Karpas-422 (cell line): ENCODE results near the gene PTCRA. TPM values are rescaled to one million over a fixed set of nuclear protein-coding genes. Genes with fewer than 3 reads are reported as not detected.

Source experiments
- DNase-seq: peaks from one replicate; pipeline ENCODE4 v3.0.0-alpha.2; 2015
- H2AFZ ChIP-seq: fragments of 200-600 bp; sonication (generic); 2 replicates; pipeline ENCODE4 v1.6.1; 2014; ENCODE audit warnings: antibody characterized with exemption, low read length, mixed read lengths
- H3K27ac ChIP-seq: fragments of 200-600 bp; sonication (generic); 2 replicates; pipeline ENCODE4 v1.5.1; 2014; ENCODE audit warnings: mild to moderate bottlenecking, low read length, moderate library complexity
- H3K27me3 ChIP-seq: fragments of 200-600 bp; sonication (generic); 2 replicates; pipeline ENCODE4 v1.6.1; 2014; ENCODE audit warnings: low read length, mixed read lengths
- H3K36me3 ChIP-seq: fragments of 200-600 bp; sonication (generic); 2 replicates; pipeline ENCODE4 v1.6.1; 2014; ENCODE audit warnings: low read length, mixed read lengths; ENCODE audit not compliant: insufficient read depth
- H3K4me1 ChIP-seq: fragments of 200-600 bp; sonication (generic); 2 replicates; pipeline ENCODE4 v1.6.1; 2014; ENCODE audit warnings: mild to moderate bottlenecking, low read length, mixed read lengths
- H3K4me2 ChIP-seq: fragments of 200-600 bp; sonication (generic); 2 replicates; pipeline ENCODE4 v1.6.1; 2014; ENCODE audit warnings: low read length, low read depth, mild to moderate bottlenecking; ENCODE audit not compliant: poor library complexity, severe bottlenecking
- H3K4me3 ChIP-seq: fragments of 200-600 bp; sonication (generic); 2 replicates; pipeline ENCODE4 v1.5.1; 2014; ENCODE audit warnings: mild to moderate bottlenecking, antibody characterized with exemption, low read length, mixed read lengths
- H3K79me2 ChIP-seq: fragments of 200-600 bp; sonication (generic); 2 replicates; pipeline ENCODE4 v1.6.1; 2014; ENCODE audit warnings: mild to moderate bottlenecking, low read length, mixed read lengths
- H3K9ac ChIP-seq: fragments of 200-600 bp; sonication (generic); 2 replicates; pipeline ENCODE4 v1.6.0; 2014; ENCODE audit warnings: low read length
- H3K9me2 ChIP-seq: fragments of 200-600 bp; sonication (generic), shearing (Covaris generic); replicated peaks from 2 replicates; pipeline ENCODE4 v1.6.0; 2014; ENCODE audit warnings: mild to moderate bottlenecking, low read length, moderate library complexity; ENCODE audit not compliant: insufficient read depth
- H3K9me3 ChIP-seq: fragments of 300-700, 200-600 bp; sonication (generic); 2 replicates; pipeline ENCODE4 v1.6.1; 2014; ENCODE audit warnings: low read length, mixed read lengths
- H4K20me1 ChIP-seq: fragments of 200-600 bp; sonication (generic); 2 replicates; pipeline ENCODE4 v1.6.1; 2014; ENCODE audit warnings: mild to moderate bottlenecking, antibody characterized with exemption, low read length, low read depth; ENCODE audit not compliant: insufficient read depth
- total RNA-seq: library from RNA; depleted of rRNA; stranded (reverse); fragments of >200 nt; shearing (Covaris generic); gene quantifications from 2 replicates; pipeline ENCODE4 v1.2.3, GENCODE V29; 2014; ENCODE audit warnings: low replicate concordance

PTCRA gene
- total RNA-seq, 1 experiment from 2014 or later, result not detected

DNA sequence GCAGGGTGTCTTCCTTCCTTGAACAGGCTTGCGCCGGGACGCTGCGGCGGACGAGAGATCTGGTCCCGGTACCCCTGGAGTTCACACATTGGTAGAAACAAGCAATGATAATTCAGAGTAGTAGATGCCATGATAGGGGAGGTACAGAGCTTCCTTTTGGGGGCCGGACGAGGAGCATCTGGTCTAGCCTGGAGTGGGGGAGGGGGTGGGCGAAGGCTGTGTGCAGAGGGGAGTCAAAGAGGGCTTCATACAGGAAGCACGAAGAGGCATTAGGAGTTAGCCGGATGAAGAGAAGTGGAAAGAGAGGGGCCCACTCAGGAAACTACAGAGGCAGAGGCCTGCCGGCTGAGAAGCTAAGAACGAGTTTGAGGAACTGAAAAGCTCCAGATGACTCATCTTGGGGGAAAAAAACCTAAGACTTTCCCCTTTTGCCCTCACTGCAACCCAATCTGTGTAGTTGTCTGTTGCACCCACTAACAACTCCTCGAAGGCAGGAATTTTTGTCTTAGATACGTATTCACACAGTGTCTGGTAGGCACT, 14.0 kb downstream of the PTCRA start:
- H3K9ac ChIP-seq, result peak overlapping the region; percentile 87
- no peak overlapping the region for H2AFZ ChIP-seq
- 0 out of 2 replicates have a peak, but pooled peaks cover 2% of the 10 kb centered on the region for H3K9me2 ChIP-seq
- H3K4me1 ChIP-seq, result peaks cover 39% of the 10 kb centered on the region
- peak overlapping the region; percentile 94 for H3K27ac ChIP-seq
- DNase-seq, result peak; percentile 94
- no peaks in the 10 kb centered on the region for H3K27me3 ChIP-seq
- H3K79me2 ChIP-seq, result peaks cover 45% of the 10 kb centered on the region
- peak overlapping the region; percentile 96 for H3K4me2 ChIP-seq
- H4K20me1 ChIP-seq, result no peaks in the 10 kb centered on the region; the same call in 1 of the 2 replicates
- H3K9me3 ChIP-seq, result no peaks in the 10 kb centered on the region
- peaks cover 21% of the 10 kb centered on the region; the same call in 1 of the 2 replicates for H3K36me3 ChIP-seq
- peak overlapping the region; percentile 90 for H3K4me3 ChIP-seq

GRCh38 chr6:42932412-42932811, 16.6 kb downstream of the PTCRA start:
- Histone ChIP-seq H3K4me3 (no peak overlapping the region), H2AFZ (no peak overlapping the region), H3K36me3 (peaks cover 32% of the 10 kb centered on the region; the same call in 1 of the 2 replicates), H3K9ac (0 out of 2 replicates have a peak overlapping the region, but pooled peaks have one; percentile 1), H3K27ac (no peak overlapping the region), H3K27me3 (no peaks in the 10 kb centered on the region), H4K20me1 (no peaks in the 10 kb centered on the region; the same call in 1 of the 2 replicates), H3K4me1 (peaks cover 28% of the 10 kb centered on the region), H3K9me3 (no peaks in the 10 kb centered on the region), H3K79me2 (peaks cover 59% of the 10 kb centered on the region), H3K9me2 (no peaks in the 10 kb centered on the region), H3K4me2 (peak overlapping the region; percentile 43)
- no peak for DNase-seq

DNA sequence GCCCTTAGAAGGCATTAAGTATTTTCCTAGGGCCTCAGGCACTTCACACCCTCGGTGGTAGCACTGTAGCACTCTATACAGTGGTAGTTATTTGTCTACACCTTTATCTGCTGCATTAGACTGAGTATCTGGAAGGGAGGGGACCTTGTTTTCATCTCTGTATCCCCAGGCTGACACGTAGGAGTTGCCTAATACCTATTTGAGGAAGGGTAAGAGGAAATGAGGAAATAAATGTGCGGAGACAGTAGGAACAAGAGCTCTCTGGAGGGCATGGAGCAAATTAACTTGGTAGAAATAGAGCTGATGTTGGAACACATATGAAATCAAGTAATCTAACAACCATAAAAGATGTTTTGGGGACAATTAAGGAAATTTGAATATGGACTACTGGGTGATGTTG, 17.4 kb downstream of the PTCRA start:
- Histone ChIP-seq H3K9me3 (no peaks in the 10 kb centered on the region), H3K27me3 (no peaks in the 10 kb centered on the region), H2AFZ (no peak overlapping the region), H3K27ac (no peak overlapping the region), H3K4me2 (no peak overlapping the region), H3K36me3 (peaks cover 35% of the 10 kb centered on the region), H3K4me3 (no peak overlapping the region), H3K9ac (no peak overlapping the region), H3K79me2 (peaks cover 64% of the 10 kb centered on the region), H3K4me1 (peaks cover 32% of the 10 kb centered on the region), H4K20me1 (no peaks in the 10 kb centered on the region; the same call in 1 of the 2 replicates), H3K9me2 (no peaks in the 10 kb centered on the region)
- DNase-seq, result no peak

GRCh38 chr6:42935322-42935721, 19.5 kb downstream of the PTCRA start:
- DNase-seq, result no peak
- Histone ChIP-seq H3K27me3 (no peaks in the 10 kb centered on the region), H3K4me3 (no peak overlapping the region), H3K9me2 (no peaks in the 10 kb centered on the region), H3K9me3 (no peaks in the 10 kb centered on the region), H3K4me2 (no peak overlapping the region), H4K20me1 (no peaks in the 10 kb centered on the region; the same call in 1 of the 2 replicates), H3K79me2 (peaks cover 61% of the 10 kb centered on the region), H2AFZ (no peak overlapping the region), H3K4me1 (peaks cover 27% of the 10 kb centered on the region), H3K9ac (no peak overlapping the region), H3K36me3 (peaks cover 39% of the 10 kb centered on the region), H3K27ac (no peak overlapping the region)

GRCh38 chr6:42936398-42936797, 20.5 kb downstream of the PTCRA start:
- Histone ChIP-seq H3K9me2 (no peaks in the 10 kb centered on the region), H3K27me3 (no peaks in the 10 kb centered on the region), H3K9ac (no peak overlapping the region), H3K36me3 (peaks cover 45% of the 10 kb centered on the region), H3K9me3 (no peaks in the 10 kb centered on the region), H3K27ac (no peak overlapping the region), H4K20me1 (no peaks in the 10 kb centered on the region; the same call in 1 of the 2 replicates), H3K4me1 (peaks cover 18% of the 10 kb centered on the region), H2AFZ (no peak overlapping the region), H3K4me2 (no peak overlapping the region), H3K4me3 (no peak overlapping the region), H3K79me2 (peaks cover 50% of the 10 kb centered on the region)
- no peak for DNase-seq

DNA sequence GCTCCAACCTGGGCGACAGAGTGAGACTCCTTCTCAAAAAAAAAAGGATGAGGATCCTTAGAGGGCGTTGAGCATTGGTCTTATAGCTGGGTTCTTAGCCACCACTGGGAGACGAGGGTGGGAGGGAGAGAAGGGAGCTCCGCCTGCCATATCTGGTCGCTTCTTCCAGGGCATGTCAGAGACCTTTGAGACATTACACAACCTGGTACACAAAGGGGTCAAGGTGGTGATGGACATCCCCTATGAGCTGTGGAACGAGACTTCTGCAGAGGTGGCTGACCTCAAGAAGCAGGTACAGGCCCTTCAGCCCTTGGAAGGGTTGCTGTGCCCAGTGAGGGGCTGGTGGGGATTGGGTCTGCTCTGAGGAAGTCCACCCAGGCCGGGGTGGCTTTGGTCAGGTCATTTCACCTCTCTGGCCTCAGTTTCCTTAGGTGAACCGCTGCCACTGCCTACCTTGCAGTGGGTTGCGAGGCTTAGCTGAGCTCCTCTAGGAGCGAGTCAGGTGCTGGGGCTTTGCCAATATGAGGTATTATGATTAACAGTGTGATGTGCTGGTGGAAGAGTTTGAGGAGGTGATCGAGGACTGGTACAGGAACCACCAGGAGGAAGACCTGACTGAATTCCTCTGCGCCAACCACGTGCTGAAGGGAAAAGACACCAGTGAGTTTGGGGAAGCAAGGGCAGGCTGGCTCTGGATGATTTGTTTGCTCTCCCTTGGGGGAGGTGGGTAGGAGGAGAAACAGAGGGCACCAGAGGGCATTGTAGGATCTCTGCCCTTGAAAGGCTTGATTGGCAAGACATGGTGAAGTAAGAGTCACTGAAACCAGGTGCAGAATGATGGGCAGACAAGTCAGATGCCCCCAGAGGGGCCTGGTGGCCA, 21.9 kb downstream of the PTCRA start:
- Histone ChIP-seq H4K20me1 (no peaks in the 10 kb centered on the region), H3K79me2 (peaks cover 37% of the 10 kb centered on the region), H3K4me3 (no peak overlapping the region), H3K9me2 (no peaks in the 10 kb centered on the region), H3K4me2 (no peak overlapping the region), H3K9me3 (no peaks in the 10 kb centered on the region), H3K9ac (no peak overlapping the region), H3K36me3 (peaks cover 36% of the 10 kb centered on the region), H3K27ac (no peak overlapping the region), H2AFZ (no peak overlapping the region), H3K27me3 (no peaks in the 10 kb centered on the region), H3K4me1 (peaks cover 8% of the 10 kb centered on the region)
- DNase-seq, result no peak

DNA sequence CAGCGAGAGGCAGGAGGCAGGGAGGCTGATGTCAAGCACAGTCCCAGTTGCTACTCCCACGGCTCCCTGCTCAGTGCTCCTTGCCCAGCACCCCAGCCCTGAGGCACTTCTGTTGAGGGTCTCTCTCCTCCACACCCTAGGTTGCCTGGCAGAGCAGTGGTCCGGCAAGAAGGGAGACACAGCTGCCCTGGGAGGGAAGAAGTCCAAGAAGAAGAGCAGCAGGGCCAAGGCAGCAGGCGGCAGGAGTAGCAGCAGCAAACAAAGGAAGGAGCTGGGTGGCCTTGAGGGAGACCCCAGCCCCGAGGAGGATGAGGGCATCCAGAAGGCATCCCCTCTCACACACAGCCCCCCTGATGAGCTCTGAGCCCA, 22.6 kb downstream of the PTCRA start:
- Histone ChIP-seq H3K27ac (no peak overlapping the region), H2AFZ (no peak overlapping the region), H3K27me3 (no peaks in the 10 kb centered on the region), H3K4me1 (peaks cover 8% of the 10 kb centered on the region), H3K4me2 (no peak overlapping the region), H3K9me3 (no peaks in the 10 kb centered on the region), H3K4me3 (no peak overlapping the region), H3K36me3 (peaks cover 32% of the 10 kb centered on the region), H4K20me1 (no peaks in the 10 kb centered on the region), H3K9me2 (no peaks in the 10 kb centered on the region), H3K79me2 (peaks cover 31% of the 10 kb centered on the region), H3K9ac (no peak overlapping the region)
- DNase-seq, result no peak

GRCh38 chr6:42938987-42939809, 23.3 kb downstream of the PTCRA start:
- no peaks in the 10 kb centered on the region for H3K9me2 ChIP-seq
- no peak overlapping the region for H3K27ac ChIP-seq
- H3K9me3 ChIP-seq, result no peaks in the 10 kb centered on the region
- no peak overlapping the region for H3K4me3 ChIP-seq
- no peak overlapping the region for H3K9ac ChIP-seq
- no peak overlapping the region for H2AFZ ChIP-seq
- DNase-seq, result no peak
- peaks cover 8% of the 10 kb centered on the region for H3K4me1 ChIP-seq
- H3K27me3 ChIP-seq, result no peaks in the 10 kb centered on the region
- H3K36me3 ChIP-seq, result peaks cover 27% of the 10 kb centered on the region
- H3K79me2 ChIP-seq, result peaks cover 23% of the 10 kb centered on the region
- H4K20me1 ChIP-seq, result no peaks in the 10 kb centered on the region
- no peak overlapping the region for H3K4me2 ChIP-seq
